ENCODE results near the gene KIF24. TPM values are rescaled to one million over a fixed set of nuclear protein-coding genes. Genes with fewer than 3 reads are reported as not detected.

KIF24 gene
- total and polyA plus RNA-seq, 4 donors: 2.8 to 5.3 (median 3.9) TPM

Small RNA genes lying within 50 kb of the gene (small RNA-seq; reads per million reads assigned to genes)
- 0.08 reads per million for gene RNU2-50P (ENCODE audit: low replicate concordance)

Other genes with a start within 250 kb of the KIF24 start
- gene DCAF12, start 202.6 kb downstream of the KIF24 start, total RNA-seq: 10 to 100 TPM; 32.3 to 41.0 TPM
- gene DCAF12, start 202.6 kb downstream of the KIF24 start, polyA plus RNA-seq (ENCODE audit: insufficient read length in 2 of 2): 10 to 100 TPM; 41.6 to 46.9 TPM
- gene UBAP1, start 150.2 kb downstream of the KIF24 start, total RNA-seq: 10 to 100 TPM; 32.3 to 32.8 TPM
- 10 to 100 TPM; 70.3 to 74.1 TPM for gene UBAP1, start 150.2 kb downstream of the KIF24 start, polyA plus RNA-seq (ENCODE audit: insufficient read length in 2 of 2)
- gene NUDT2, start 301 bp upstream of the KIF24 start, total RNA-seq: 10 to 100 TPM; 22.2 to 25.3 TPM
- gene NUDT2, start 301 bp upstream of the KIF24 start, polyA plus RNA-seq (ENCODE audit: insufficient read length in 2 of 2): 10 to 100 TPM; 27.6 to 30.2 TPM
- 10 to 100 TPM in 1 of 2 donors, 1 to 10 TPM in 1; 8.6 to 10.4 TPM for gene MYORG, start 47.6 kb upstream of the KIF24 start, total RNA-seq
- gene MYORG, start 47.6 kb upstream of the KIF24 start, polyA plus RNA-seq (ENCODE audit: insufficient read length in 2 of 2): 10 to 100 TPM; 26.5 to 36.2 TPM
- gene FAM219A, start 129.3 kb upstream of the KIF24 start, total RNA-seq: 10 to 100 TPM; 18.1 to 23.6 TPM
- 10 to 100 TPM; 78.8 to 83.9 TPM for gene FAM219A, start 129.3 kb upstream of the KIF24 start, polyA plus RNA-seq (ENCODE audit: insufficient read length in 2 of 2)
- gene DNAI1, start 129.5 kb upstream of the KIF24 start, total RNA-seq: 10 to 100 TPM in 1 of 2 donors, 1 to 10 TPM in 1; 3.5 to 24.8 TPM
- gene DNAI1, start 129.5 kb upstream of the KIF24 start, polyA plus RNA-seq (ENCODE audit: insufficient read length in 2 of 2): 10 to 100 TPM; 10.3 to 10.5 TPM
- 10 to 100 TPM; 32.7 to 63.9 TPM for gene ENHO, start 193.7 kb upstream of the KIF24 start, total RNA-seq
- gene ENHO, start 193.7 kb upstream of the KIF24 start, polyA plus RNA-seq (ENCODE audit: insufficient read length in 2 of 2): 100 to 1,000 TPM; 193 to 219 TPM

Measured in spinal cord (tissue), 4 donors.